ENCODE measurements around the gene CPT1B. TPM values are rescaled to one million over a fixed set of nuclear protein-coding genes. Genes with fewer than 3 reads are reported as not detected.
A peak's percentile ranks its signal among the peaks of the same experiment; 100 is the strongest.

Gene CPT1B
- polyA plus RNA-seq, 1 experiment, result 4.3 TPM

DNA sequence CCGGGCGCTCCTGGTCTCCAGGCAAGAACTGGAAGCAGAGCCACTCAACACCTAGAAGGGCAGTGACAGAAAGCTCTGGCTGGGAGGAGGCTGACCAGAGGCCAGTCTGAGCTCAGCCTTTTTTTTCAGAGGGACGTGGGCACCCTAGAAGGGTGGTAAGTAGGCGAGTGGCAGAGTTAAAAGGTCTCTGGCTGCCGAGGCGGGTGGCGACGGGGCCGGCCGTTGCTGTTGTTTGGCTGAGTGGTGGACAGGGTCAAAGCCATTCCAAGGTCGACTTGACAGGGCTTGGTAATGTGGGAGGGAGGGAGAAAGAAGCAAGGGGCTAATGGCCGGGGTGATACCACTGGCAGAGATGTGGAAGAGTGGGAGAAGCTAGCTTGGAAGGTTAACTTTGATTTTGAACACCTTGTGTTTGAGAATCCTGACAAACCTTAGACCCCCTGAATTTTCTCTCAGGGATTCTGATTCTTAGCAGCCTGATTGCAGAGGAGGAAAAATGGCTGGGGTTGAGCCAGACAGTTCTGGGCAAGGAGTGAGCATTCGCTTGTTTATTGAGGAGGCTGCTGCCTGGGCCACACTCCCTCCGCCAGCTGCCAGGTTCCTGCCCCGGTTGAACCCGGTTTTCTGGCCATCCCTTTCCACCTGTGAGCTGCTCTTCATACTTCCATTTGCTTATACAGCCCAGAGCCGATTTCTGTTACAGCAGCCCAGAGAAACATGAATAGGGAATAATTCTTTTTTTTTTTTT is 14.6 kb downstream of the CPT1B start:
- no peak for DNase-seq (ENCODE audit: low read depth)
- Histone ChIP-seq H3K4me3 (ENCODE audit: low read depth, low read length) (peak overlapping the region; percentile 52), H3K27me3 (ENCODE audit: control insufficient read depth, insufficient read depth, low read length) (peaks cover 5% of the 10 kb centered on the region; the same call in 1 of the 2 replicates), H3K36me3 (ENCODE audit: control insufficient read depth, insufficient read depth, low read length) (no peaks in the 10 kb centered on the region)
- ChIA-PET CTCF (interaction anchor here (0.6 to 2.8 kb wide), 19 partner anchors 9 to 133 kb away, joined by 3 to 20 read pairs (median 5); partner anchors contain the start of genes KLHDC7B, SCO2 and TYMP), POLR2A (no interaction called here)
- TF ChIP-seq, protein P1, sequence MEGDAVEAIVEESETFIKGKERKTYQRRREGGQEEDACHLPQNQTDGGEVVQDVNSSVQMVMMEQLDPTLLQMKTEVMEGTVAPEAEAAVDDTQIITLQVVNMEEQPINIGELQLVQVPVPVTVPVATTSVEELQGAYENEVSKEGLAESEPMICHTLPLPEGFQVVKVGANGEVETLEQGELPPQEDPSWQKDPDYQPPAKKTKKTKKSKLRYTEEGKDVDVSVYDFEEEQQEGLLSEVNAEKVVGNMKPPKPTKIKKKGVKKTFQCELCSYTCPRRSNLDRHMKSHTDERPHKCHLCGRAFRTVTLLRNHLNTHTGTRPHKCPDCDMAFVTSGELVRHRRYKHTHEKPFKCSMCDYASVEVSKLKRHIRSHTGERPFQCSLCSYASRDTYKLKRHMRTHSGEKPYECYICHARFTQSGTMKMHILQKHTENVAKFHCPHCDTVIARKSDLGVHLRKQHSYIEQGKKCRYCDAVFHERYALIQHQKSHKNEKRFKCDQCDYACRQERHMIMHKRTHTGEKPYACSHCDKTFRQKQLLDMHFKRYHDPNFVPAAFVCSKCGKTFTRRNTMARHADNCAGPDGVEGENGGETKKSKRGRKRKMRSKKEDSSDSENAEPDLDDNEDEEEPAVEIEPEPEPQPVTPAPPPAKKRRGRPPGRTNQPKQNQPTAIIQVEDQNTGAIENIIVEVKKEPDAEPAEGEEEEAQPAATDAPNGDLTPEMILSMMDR (IDR thresholded peaks at IDR 0.05; ENCODE audit: insufficient read depth, low read depth, low read length), result no peak

DNA sequence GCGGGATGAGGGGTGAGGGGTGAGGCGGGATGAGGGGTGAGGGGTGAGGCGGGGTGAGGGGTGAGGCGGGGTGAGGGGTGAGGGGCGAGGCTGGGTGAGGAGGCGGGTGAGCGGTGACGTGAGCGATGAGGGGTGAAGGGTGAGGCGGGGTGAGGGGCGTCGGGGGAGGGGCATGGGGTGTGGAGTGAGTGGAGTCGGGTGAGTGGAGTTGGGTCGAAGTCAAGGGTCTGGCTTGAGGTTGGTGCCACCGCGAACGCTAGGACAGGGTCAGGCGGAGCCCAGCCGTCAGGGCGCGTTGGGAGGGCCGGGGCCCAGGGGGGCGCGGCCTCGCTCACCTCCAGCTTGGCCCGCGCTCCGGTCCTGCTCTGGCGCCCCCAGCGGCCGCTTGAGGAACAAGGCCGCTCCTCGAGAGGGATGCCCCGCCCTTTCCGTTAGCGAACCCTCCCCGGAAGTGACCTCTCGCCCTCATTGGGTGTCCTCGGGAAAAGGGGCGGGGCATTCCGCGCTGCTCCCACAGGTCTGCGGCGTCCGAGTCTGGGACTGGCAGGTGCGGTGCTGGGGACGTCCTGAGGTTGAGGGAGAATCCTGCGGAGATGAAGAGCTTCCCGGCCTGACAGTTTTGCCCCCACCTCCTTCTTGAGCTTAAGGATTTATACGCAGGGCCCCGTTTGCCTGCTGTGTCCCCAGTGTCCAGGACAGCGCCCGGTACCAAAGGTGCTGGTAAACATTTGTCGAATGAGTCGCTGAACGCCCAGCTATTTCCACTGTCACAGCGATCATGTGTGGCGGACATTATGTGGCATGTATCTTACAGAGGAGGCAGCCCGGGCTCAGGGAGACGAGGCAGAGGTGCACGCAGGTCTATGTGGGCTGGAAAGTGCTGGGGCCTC is 15.5 kb downstream of the CPT1B start, which contains the start of gene SYCE3:
SYCE3 (minus strand) TSS at position 397 of the 890 bp plus-strand sequence. CDS start 6,514 bp downstream, outside the sequence.
- ChIA-PET POLR2A (no interaction called here), CTCF (interaction anchor here (0.6 to 2.8 kb wide), 21 partner anchors 9 to 134 kb away, joined by 3 to 20 read pairs (median 5); partner anchors contain the start of genes KLHDC7B, SCO2 and TYMP)
- Histone ChIP-seq H3K27me3 (ENCODE audit: control insufficient read depth, insufficient read depth, low read length) (peaks cover 7% of the 10 kb centered on the region; the same call in 1 of the 2 replicates), H3K36me3 (ENCODE audit: control insufficient read depth, insufficient read depth, low read length) (no peaks in the 10 kb centered on the region), H3K4me3 (ENCODE audit: low read depth, low read length) (peak within 1 kb of the TSS; percentile 52)
- DNase-seq (ENCODE audit: low read depth), result peak; percentile 30
- TF ChIP-seq, protein P1 (IDR thresholded peaks at IDR 0.05; ENCODE audit: insufficient read depth, low read depth, low read length), result peak; percentile 84

DNA sequence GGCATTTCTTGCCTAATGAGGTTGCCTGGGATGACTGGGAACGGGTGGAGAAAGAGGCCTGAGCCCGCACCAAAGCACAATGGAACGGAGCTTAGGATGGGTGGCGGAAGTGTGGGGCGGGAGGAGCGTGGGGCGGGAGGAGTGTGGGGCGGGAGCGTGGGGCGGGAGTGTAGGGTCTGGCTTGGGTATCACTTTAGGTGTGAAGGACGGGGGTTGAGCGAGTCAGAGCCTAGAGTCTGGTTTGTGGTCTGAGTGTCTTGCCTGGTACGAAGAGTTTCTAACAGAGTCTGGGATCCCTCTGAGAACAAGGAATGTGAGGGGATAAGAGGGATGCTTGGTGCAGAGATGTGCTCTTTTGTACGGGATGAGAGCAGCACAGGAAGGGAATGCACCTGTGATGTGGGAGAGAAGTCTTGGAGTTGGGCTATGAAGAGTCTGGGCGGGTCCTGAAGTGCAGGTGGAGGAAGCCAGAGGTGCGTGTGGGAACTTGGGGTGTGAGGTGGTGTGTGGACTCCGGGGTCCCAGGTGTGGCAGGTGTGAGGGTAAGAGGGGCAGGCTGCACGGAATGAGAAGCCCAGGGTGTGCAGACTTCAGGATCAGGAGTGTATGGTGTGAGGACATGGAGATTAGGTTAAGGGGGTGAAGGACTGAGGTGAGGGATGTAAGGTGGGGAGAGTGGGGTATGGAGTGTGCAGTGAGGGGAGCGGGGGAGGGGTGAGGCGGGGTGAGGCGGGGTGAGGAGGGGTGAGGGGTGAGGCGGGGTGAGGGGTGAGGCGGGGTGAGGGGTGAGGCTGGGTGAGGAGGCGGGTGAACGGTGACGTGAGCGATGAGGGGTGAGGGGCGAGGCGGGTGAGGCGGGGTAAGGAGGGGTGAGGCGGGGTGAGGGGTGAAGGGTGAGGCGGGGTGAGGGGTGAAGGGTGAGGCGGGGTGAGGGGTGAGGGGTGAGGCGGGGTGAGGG is 16.5 kb downstream of the CPT1B start:
- Histone ChIP-seq H3K36me3 (ENCODE audit: control insufficient read depth, insufficient read depth, low read length) (no peaks in the 10 kb centered on the region), H3K27me3 (ENCODE audit: control insufficient read depth, insufficient read depth, low read length) (peaks cover 9% of the 10 kb centered on the region; the same call in 1 of the 2 replicates), H3K4me3 (ENCODE audit: low read depth, low read length) (no peak overlapping the region)
- CTCF ChIA-PET, result interaction anchor here (1.8 kb wide), 1 partner anchor 13 kb away, joined by 8 read pairs; no protein-coding TSS in a partner anchor
- POLR2A ChIA-PET, result no interaction called here
- no peak for DNase-seq (ENCODE audit: low read depth)
- TF ChIP-seq, protein P1 (IDR thresholded peaks at IDR 0.05; ENCODE audit: insufficient read depth, low read depth, low read length), result no peak

DNA sequence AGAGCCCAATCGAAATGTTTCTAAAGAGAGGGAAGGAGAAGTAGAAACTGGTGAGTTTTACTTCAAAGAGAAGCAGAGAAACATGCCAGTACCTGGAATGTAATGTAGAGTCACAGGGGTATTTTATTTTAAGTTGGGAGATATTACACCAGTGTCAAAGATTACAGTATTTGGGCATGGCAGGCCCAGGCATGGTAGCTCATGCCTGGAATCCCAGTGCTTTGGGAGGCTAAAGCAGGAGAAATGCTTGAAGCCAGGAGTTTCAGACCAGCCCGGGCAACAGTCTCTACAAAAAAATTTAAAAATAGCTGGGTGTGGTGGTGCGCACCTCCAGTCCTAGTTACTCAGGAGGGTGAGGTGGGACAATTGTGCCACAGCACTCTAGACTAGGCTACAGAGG is 18.2 kb downstream of the CPT1B start:
- no peak for DNase-seq (ENCODE audit: low read depth)
- TF ChIP-seq, protein P1 (IDR thresholded peaks at IDR 0.05; ENCODE audit: insufficient read depth, low read depth, low read length), result no peak
- no peak overlapping the region for H3K4me3 ChIP-seq (ENCODE audit: low read depth, low read length)
- ChIA-PET POLR2A (interaction anchor here (0.6 kb wide), 1 partner anchor 78 kb away, joined by 6 read pairs; no protein-coding TSS in a partner anchor), CTCF (interaction anchor here (0.8 to 1.8 kb wide), 3 partner anchors 9 to 12 kb away, joined by 3 to 8 read pairs (median 5); no protein-coding TSS in a partner anchor)
- peaks cover 9% of the 10 kb centered on the region; the same call in 1 of the 2 replicates for H3K27me3 ChIP-seq (ENCODE audit: control insufficient read depth, insufficient read depth, low read length)
- H3K36me3 ChIP-seq (ENCODE audit: control insufficient read depth, insufficient read depth, low read length), result no peaks in the 10 kb centered on the region

Measured in BJ (cell line).